GM12872 (cell line): ENCODE results near the gene PRAMEF7.
"Not testable (repeated sequence)": the region's sequence is repeated elsewhere in the genome, so short reads cannot be mapped to it uniquely, and the experiment has no call there.

ENCODE experiments used
- TF ChIP-seq, protein P1 (sequence below): IDR thresholded peaks from 3 replicates; pipeline ENCODE4 v1.5.1; 2011; ENCODE audit warnings: low read depth, mild to moderate bottlenecking, low read length, moderate library complexity; ENCODE audit not compliant: insufficient read depth

PRAMEF7 gene

DNA sequence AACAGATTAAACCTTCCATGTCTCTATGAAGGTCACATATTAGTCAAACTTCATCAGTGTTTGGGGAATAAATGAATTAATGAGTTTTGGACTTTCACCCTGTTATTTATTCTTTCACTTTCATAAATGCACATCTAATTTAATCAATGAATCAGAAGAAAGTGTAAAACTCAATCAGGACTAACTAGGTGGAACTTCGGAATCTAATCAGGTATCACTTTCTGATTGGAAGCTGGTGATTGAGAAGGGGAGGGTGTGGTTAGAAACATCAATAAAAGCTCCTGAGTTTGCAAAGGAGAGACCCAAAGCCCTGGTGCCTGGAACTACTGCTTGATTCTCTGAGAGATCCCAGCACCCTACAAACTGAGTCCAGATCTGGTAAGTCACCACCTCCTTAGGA, at the start of gene PRAMEF7:
TSS of gene PRAMEF7 (plus strand) at position 301 of the 400 bp plus-strand sequence. CDS start 1,083 bp downstream, outside the sequence.
- TF ChIP-seq, protein P1, sequence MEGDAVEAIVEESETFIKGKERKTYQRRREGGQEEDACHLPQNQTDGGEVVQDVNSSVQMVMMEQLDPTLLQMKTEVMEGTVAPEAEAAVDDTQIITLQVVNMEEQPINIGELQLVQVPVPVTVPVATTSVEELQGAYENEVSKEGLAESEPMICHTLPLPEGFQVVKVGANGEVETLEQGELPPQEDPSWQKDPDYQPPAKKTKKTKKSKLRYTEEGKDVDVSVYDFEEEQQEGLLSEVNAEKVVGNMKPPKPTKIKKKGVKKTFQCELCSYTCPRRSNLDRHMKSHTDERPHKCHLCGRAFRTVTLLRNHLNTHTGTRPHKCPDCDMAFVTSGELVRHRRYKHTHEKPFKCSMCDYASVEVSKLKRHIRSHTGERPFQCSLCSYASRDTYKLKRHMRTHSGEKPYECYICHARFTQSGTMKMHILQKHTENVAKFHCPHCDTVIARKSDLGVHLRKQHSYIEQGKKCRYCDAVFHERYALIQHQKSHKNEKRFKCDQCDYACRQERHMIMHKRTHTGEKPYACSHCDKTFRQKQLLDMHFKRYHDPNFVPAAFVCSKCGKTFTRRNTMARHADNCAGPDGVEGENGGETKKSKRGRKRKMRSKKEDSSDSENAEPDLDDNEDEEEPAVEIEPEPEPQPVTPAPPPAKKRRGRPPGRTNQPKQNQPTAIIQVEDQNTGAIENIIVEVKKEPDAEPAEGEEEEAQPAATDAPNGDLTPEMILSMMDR = not testable (repeated sequence)

DNA sequence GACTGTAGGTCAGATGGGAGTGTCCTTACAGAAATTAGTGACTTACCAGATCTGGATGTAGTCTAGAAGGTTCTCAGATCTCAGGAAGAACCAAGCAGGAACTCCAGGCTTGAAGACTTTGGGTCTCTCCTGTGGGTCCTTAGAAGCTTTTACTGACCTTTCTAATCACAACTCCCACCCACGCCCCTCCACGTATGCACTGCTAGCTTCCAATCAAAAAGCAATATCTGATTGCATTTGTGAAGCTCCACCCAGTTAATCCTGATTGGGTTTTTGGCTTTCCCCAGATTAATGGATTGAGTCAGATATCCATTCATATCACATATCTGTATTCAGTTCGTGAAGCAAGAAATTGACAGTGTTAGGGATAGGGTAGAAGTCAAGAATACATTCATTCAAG, 30.3 kb upstream of the PRAMEF7 start, which contains the start of gene PRAMEF4:
TSS of gene PRAMEF4 (minus strand) at position 101 of the 400 bp plus-strand sequence. CDS start 2,807 bp downstream, outside the sequence.
- TF ChIP-seq, protein P1 = not testable (repeated sequence)

DNA sequence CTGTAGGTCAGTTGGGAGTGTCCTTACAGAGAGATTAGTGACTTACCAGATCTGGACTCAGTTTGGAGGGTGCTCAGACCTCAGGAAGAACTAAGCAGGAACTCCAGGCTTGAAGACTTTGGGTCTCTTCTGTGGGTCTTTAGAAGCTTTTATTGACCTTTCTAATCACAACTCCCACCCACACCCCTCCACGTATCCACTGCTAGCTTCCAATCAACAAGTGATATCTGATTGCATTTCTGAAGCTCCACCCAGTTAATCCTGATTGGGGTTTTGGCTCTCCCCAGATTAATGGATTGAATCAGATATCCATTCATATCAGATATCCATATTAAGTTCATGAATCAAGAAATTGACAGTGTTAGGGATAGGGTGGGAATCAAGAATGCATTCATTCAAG, 18.2 kb upstream of the PRAMEF7 start, which contains the start of gene PRAMEF10:
TSS of gene PRAMEF10 (minus strand) at position 101 of the 400 bp plus-strand sequence. CDS start 2,423 bp downstream, outside the sequence.
- TF ChIP-seq, protein P1 = not testable (repeated sequence)

DNA sequence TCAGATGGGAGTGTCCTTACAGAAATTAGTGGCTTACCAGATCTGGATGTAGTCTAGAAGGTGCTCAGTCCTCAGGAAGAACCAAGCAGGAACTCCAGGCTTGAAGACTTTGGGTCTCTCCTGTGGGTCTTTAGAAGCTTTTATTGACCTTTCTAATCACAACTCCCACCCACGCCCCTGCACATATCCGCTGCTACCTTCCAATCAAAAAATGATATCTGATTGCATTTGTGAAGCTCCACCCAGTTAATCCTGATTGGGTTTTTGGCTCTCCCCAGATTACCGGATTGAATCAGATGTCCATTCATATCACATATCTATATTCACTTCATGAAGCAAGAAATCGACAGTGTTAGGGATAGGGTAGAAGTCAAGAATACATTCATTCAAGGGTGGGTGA, 31.1 kb downstream of the PRAMEF7 start, which contains the start of gene PRAMEF6:
TSS of gene PRAMEF6 (minus strand) at position 101 of the 400 bp plus-strand sequence. CDS start 5,062 bp downstream, outside the sequence.
- TF ChIP-seq, protein P1 = not testable (repeated sequence)
